CD4-positive, alpha-beta T cell treated with Interleukin-6 at 100 ng/mL for 8 hours (primary cell): ENCODE measurements around the gene LRRC61.
A peak's percentile ranks its signal among the peaks of the same experiment; 100 is the strongest.
"Not testable (repeated sequence)": the region's sequence is repeated elsewhere in the genome, so short reads cannot be mapped to it uniquely, and the experiment has no call there.

Source experiments
- DNase-seq: peaks from one replicate; pipeline ENCODE4 v3.0.0-alpha.2; 2020; ENCODE audit warnings: mixed read lengths, low spot score

Gene LRRC61, protein sequence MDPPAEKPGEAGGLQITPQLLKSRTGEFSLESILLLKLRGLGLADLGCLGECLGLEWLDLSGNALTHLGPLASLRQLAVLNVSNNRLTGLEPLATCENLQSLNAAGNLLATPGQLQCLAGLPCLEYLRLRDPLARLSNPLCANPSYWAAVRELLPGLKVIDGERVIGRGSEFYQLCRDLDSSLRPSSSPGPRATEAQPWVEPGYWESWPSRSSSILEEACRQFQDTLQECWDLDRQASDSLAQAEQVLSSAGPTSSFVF

DNA sequence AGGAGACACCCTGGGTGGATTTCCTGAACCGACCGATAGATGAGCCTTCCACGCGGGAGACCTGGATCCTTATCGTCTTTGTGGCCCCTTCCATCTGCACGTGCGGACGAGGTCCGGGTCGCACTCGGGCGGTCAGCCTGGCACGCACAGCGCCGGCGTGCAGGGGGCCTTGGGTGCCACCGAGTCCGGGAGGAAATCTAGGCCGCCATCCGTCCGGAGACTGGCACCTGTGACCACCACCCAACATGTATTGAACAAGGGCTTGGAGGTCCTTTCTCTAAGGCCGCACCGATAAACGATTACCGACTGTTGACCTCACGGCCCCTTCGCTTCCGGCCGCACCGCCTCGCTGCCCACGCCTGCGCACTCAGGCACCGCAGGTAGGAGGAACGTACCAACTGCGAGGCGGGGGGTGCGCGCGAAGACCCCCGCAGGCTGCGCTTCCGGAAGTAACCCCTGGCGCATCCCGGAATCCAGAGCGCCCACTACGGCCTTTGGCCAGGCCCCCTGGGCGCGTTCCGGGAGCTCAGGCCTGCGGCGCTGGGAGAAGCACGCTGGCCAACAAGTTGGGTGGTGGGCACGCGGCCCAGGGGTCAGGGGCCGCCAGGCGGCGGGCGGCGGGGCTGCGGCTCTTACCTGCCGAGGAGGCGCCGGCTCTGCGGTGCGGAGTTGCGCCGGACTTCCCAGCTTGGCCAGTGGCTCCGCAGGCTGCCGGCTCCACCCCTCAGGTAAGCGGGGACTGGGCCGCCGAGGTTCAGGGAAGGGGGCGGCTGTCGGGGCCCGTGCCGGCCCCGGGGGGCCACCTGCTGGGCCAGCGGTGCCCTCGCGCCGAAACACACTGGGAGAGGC lies at the start of gene LRRC61, which contains the start of gene ACTR3C:
Gene LRRC61 (plus strand): TSS at position 523 of the 849 bp plus-strand sequence. CDS start 13,507 bp downstream, outside the sequence.
Gene ACTR3C (minus strand): TSS at position 713 of the 849 bp plus-strand sequence. CDS start 28,249 bp downstream, outside the sequence.
- DNase-seq, result peak; percentile 49

DNA sequence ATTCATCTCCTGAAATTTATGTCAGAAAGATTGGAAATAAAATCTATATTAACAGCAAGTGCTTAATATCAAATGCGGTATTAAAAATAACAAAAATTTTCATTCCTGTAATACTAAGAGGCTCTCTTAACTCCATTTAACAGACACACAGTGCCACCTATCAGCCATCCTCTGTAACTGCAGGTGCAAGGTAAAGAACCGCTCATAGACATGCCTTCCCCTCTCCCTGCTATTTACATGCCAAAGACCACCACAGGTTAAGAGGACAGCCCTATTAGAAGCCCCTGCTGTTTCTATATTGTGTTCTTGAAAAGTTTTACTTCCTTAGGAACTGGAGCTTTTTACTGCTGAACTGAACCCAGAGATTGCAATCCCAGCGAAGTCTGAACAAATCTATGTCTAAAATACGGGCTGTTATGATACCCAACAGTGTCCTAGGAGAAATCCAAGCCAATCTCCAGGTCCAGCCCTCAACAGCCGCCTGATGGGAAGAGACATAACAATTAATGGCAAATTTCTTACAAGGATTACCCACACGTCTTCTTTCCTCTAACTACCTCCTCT lies 46.9 kb upstream of the LRRC61 start:
- peak; percentile 27 for DNase-seq

DNA sequence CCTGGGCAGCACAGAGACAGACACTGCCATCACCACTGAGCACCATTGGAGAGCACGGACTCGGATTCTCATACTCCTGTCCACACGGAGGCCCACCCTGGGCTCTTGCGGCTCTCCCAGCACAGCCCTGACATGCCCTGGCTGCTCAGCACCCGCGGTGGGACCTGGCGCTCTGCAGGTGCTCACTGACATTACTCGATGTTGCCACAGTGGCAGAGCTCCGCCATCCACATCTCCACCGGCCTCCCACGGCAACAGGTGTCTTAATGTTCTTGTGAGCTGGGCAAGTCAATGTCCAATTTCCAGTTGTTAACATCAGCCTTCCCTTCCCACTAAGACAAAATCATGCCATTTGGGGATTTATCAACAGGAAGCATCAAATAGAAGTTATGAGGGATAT lies 44.8 kb upstream of the LRRC61 start:
- not testable (repeated sequence) for DNase-seq

DNA sequence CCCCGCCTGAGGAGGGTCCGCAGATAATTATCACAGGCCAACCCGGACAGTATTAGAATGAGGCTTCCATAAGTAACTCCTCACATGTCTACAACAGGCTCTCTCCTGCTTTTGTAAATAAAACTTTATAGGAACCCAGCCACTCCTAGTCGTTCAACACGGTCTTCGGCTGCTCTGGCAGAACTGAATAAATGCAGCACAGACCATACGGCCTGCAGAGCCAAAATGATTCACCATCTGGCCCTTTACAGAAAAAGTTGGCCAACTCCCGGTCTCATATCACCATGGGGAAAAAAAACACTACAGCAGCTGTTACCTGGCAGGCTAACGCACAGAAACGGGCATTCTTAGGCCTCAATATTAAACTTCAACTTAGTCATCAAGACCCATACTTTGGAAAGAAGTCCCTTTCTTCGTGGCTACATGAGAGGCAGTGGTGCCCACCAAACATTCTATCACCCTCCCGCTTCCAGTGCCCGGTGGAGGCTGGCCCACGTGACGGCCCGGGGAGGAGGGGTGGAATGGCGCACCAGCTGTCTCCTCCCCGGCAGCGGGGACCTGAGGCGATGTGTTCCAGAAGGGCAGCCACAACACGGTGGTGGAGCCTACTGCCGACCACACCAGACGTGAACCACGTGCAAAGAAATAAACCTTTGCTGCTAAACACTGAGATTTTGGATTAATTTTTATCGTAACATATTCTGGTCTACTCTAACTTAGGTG lies 41.3 kb upstream of the LRRC61 start:
- not testable (repeated sequence) for DNase-seq

DNA sequence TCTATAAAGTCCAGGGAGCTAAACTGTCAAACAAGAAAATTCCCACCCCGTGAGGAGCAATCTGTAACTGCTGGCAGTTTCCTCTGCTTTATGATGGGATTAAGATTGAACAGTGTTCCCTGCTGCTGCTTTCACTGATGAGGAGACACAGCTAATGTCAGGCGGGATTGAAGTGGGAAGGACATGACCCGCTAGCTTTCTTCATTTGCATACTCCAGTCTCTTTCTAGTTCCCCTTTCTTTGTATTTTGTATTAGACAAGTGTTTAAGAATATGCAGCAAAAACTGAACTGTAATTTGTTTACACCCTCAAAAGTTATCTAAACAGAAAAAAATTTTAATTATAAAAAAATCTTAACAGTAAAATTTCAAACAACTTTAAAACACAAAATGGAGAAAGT lies 40.0 kb upstream of the LRRC61 start:
- not testable (repeated sequence) for DNase-seq

DNA sequence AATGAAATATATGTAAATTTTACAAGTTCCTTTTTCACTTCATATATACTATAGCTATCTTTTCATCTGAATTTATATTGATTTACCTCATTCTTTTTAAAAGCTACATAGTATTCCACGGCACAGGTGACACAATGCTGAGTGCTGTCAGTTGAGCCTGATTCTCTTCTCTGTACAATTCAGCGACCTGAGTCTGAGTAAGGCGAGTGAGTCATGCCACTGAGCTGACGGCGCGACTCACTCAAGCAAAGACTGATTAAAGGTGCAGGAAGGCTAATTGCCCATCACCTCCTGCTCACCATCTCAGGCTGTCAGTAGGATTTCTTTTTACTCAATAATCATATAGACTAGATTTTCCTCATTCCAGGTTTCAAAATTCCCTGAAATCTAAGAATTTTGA lies 39.5 kb upstream of the LRRC61 start:
- not testable (repeated sequence) for DNase-seq

DNA sequence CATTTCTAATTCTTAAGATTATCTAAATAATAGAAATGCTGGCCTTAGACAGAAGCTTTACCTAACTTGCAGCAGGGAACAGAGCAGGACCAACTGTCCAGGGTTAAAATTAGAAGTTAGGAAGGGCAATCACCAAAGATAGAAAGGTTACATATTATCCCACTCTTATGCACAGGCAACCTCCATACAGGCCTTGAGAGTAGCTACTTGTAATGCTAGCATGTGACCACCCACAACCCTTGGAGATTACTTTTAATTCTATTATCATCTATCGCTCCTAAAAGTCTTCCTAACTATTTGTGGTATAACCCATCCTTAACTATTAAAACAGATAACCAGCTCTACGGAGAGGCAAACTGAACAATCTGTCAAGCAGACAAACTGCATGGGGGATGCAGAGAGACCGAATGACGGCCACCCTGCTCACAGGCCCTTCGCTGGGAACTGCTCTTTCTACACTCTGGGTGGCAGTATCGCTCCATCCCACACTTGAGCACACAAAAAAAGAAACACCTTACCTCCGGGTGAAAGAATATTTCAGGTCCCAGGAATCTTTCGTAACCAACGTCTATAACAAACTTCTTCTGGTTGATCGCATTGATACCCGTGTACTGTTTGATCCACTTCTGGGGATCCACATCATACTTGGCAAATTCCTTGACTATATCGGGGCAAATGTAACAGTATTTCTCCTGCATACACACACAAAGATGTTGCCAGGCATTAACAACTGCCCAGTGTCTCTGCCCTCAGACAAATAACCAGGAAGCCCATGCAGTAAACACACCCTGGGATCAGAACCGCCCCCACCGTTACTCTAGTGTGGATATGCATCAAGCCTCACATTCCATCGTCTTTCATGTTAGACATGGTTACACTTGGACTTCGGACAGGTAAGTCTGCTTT lies 37.1 kb upstream of the LRRC61 start:
- DNase-seq, result peak; percentile 3

DNA sequence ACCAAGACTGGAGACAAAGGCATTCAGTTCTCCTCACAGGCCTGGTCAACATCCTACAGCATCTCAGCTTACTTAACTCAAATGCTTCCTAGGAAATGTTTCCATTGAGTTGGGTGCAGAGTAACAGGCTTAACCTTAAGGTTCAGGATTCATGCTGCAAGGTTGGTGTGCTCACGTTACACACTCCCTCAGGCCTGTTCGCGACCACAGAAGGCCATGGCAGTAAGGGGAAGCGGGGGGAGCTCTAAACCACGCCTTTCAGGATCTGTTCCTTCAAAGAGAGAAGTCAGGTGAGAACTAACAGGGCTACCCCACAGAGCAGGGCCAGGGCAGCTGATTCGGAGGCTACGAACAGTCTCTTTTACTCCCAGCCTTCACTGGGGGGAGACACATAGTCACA lies 35.3 kb upstream of the LRRC61 start:
- DNase-seq, result not testable (repeated sequence)

DNA sequence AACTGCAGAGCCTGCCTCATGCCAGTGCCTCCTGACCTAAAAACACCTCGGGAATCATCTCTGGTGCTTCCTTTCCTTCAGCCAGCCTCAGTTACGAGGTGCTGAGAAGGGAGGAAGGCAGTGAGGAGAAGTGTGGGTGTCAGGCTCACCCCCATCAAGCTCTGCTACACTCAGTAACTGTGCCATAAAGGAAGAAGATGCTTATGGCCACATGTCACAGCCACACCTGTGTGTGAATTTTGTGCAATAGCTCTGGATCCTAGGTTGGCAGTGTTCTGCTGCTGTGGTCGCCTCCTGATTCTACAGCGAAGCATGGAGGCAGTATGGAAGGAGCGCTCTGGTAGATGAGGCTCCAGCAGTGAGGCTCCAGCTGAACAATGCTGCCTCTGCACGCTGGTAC lies 34.3 kb upstream of the LRRC61 start:
- not testable (repeated sequence) for DNase-seq

DNA sequence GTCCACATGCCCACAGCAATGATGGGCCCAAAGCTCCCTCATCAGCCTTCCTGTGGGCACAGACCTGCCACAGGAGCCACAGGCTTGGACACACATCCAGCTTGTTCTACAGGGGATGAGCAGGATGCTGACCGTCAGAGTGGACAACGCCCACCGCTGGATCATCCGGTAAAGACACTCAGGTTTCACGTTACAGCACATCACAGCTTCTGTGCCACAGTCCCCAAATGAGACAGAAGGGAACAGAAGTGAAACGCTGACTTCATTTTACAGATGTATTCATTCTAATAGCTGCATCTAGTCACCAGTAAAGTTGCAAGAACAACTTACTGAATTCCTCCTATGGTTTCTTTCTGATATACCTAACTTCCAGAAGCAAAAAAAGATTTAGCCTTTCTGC lies 32.8 kb upstream of the LRRC61 start:
- not testable (repeated sequence) for DNase-seq

DNA sequence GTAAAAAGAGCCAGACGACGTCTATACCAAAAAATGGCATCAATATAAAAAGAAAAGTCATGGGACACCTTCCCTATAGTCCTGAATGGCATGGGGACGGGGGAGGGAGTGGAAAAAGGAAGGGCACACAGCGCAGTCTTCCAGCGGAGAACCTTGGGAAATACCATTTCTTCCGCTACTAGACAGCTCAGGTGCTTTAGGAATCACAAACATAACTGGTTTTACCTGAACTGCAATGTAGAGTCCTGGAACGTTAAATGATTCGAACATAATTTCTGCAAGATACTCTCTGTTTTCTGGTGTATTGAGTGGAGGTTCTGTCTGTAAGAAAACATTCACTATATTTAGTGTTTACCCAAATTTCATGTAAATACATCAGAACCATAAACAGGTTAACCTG lies 28.1 kb upstream of the LRRC61 start:
- not testable (repeated sequence) for DNase-seq

DNA sequence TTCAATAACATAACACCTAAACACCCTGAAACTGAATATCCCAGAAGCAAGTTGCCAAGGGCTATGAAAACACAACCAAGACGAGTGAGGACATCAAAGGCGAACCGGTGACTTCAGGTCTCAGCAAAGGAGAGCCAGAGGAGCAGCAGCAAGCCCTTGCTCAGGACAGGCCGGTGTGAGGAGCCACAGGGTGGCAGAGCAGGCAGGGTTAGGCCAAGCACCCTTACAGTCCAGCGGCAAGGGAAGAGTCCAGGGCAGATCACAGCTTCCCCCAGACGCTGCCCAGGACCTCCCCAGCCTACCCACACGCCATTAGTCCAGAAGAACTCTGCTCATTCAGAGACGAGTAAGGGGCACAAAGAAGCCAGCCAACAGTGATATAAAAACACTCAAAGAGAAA lies 27.5 kb upstream of the LRRC61 start:
- not testable (repeated sequence) for DNase-seq

DNA sequence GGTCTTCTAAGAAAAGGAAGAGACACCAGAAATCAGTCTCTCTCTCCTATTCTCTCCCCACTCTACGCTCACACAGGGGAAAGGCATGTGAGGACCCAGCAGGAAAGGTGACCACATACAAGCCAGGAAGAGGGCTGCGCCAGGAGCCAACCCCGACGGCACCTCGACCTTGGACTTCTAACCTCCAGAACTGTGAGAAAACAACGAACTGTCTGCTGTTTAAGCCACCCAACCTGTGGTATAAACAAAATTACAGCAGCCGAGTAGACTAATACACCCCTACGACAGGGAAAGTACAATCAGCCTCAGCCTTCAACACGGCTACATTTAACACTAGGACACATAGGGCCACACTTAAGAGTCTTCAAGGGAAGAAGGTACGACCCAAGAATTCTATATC lies 26.4 kb upstream of the LRRC61 start:
- DNase-seq, result not testable (repeated sequence)

DNA sequence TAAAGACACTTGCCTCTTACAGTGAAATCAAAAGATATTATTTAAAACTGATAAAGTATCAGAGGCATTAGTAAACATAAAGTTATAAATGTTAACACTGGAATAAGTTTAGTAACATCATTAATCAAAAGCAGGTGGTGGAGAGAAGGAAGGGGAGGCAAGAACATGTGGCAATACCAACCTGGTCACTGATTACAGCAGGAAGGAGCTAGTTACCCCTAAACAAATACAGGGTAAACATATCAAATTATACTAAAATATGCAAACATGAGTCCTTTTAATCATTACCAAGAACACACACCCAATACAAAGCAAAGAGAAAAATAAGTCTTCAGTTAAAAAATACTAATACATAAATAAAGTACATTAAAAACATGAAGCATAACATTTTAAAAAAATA lies 25.2 kb upstream of the LRRC61 start:
- DNase-seq, result not testable (repeated sequence)

DNA sequence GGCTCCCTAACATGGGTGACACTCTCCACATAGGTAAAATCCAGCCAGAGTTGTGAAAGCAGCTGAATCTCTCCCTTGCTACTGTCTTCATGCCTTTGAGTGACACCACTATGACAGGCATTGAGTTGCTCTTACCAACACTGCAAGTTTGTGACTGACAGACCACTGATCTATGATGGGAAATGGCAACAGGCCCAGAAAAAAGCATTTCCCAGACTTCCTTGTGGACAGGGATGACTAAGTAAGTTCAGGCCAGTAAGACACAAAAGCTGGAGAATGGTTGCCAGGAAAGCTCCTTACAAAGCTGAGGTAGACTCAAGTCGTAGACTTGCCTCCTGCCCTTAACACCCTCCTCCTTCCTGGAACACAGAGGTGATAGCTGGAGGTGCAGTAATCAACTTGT lies 20.2 kb upstream of the LRRC61 start:
- not testable (repeated sequence) for DNase-seq

DNA sequence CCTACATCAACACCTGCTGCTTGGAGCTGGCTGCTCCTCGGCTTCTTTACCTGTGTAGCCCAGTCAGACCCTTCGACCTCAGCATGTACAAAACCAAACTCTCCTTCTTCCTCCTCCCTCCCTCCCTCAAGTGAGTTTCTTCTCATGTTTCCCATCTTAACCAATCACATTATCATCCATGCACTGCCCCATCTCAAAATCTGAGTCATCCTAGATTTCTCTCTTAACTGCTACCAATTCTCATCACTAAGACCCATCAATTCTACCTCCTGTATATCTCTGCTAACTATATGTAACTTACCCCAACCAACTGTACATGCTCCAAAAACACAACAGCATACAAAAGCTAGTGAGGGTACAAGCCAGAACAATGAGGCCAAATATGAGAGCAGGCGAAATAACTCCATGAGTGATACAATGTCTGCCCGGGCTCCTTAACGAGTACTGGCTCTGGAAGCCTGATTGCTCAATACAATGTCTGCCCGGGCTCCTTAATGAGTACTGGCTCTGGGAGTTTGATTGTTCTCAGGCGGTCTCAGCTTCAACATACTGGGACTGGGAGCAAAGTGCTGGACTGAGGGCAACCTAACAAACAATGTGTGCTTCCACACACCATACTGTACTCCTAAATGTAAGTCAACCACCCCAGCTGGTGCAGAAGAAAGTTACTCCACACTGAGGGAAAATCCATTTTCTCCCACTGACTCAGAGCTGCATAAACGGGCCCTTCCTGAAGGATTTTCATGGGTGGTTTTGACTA lies 18.5 kb upstream of the LRRC61 start:
- not testable (repeated sequence) for DNase-seq

DNA sequence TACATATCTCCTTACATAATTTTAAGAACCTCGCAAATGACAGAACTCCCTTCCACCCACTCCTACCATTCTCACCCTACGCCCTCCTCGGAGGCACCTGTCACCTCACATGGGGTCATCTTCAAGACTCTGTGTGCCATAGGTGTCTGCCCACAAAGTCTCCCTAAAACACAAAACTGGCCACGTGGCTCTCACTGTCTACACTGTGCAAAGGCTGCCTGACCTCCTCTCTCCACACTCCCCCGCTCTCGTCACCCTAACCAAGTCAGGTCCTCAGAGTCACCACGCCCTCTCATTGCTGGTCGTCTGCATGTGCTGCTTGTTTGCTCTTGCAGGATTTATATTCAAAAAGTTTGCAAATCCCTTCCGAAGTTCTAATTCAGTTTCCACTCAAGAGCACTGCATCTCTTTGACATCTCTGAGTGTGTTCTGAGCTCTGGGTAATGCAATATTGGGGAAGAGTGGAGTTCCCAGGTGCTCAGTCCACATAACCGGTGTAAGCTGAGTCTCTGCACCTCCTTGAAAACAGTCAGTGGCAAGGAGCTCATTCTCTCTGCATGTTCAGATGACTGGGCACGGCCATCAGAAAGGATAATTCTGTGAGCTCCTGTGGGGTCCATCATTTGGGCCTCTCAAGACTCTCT lies 17.8 kb upstream of the LRRC61 start:
- not testable (repeated sequence) for DNase-seq

DNA sequence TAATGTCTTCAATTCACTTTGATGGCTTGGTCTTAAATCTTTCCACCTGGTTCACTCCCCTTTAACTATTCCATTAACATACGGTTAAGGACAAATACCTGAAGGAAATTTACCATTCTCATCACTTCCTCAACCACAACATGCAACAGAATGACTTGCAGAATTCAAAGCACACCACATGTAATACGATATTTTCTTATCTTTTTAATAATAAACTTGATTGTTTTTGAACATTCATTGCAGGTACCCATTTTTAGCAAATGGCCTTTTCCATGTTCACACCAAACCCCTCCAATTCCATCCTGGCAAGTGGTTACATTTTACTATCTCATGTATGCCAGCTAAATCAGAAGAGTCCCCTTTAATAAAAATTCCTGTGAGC lies 17.3 kb upstream of the LRRC61 start:
- DNase-seq, result not testable (repeated sequence)

DNA sequence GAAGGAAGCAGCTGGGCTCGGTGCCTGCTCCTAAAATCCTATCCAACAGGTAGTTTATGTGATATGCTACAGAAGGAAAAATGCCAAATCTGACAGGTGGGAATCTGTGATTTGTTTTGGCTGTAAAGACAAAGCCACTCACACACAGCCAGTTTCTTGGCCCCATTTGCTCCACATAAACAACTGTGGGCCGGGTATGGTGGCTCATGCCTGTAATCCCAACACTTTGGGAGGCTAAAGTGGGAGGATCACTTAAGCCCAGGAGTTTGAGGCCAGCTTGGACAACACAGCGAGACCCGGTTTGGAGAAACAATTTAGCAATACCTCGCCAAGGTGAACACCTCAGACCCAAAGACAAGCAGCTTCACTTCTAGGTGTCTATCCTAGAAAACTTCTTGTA lies 16.8 kb upstream of the LRRC61 start:
- not testable (repeated sequence) for DNase-seq

DNA sequence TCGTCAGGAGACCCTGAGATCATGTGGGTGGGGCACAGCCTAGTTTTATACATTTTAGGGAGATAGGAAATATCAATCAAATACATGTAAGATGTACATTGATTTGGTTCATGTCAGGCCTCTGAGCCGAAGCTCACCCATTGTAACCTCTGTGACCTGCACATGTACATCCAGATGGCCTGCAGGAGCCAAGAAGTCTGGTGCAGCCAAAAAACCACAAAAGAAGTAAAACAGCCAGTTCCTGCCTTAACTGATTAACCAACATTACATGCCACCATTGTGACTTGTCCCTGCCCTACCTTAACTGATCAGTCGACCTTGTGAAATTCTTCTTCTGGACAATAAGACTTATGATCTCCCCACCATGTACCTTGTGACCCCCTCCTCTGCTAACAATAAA lies 16.0 kb upstream of the LRRC61 start:
- no peak for DNase-seq
